Hematopoietic multipotent progenitor cell treated with erythropoietin and hydrocortisone succinate and interleukin-3 and kit ligand, for 4 days (in vitro differentiated cells): ENCODE measurements around the gene STK25.
"Not testable (repeated sequence)": the region's sequence is repeated elsewhere in the genome, so short reads cannot be mapped to it uniquely, and the experiment has no call there.

Experiments used
- DNase-seq: peaks from one replicate; pipeline ENCODE4 v3.0.0-alpha.2; 2015

The STK25 gene

GRCh38 chr2:241539616-241540374 is 31.4 kb upstream of the STK25 start:
- DNase-seq, result no peak

GRCh38 chr2:241538838-241539615 is 30.6 kb upstream of the STK25 start:
- DNase-seq, result no peak

DNA sequence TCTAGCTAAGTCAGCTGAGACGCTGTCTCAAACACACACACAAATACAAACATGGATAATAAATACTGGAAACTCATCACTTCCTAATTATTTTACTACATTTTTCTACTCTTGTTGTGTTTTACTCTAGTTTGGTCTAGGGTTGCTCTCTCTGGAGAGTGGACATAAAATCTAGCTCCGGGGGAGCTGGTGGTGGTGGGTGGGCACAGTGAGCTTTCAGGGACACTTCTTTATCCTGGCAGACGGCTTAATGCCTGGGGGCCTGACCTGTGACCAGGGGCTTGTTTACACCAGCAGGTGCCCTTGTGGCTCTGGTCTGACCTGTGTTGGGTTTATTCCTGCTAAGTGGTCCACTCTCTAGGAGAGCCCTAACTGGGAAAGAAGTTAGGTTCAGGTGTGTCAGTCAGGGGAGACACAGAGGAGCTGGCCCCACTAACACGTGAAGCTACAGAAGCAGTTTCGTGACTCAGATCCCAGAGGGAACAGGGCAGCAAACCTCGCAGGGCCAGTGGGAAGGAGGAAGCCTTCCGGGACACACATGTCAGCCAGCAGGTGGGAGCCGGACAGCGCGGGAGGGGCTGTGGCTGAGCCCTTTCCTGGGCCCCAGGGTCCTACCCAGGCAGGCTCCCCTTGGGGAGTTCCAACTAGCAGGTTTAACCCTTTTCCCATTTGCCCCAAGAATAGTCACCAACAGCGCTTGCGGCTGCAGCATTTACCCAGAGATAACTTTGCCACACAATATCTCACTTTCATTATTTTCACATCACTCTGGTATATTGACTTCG is 27.7 kb upstream of the STK25 start:
- DNase-seq, result no peak

- DNase-seq, result no peak
These were observed 26.5 kb upstream of the STK25 start for GRCh38 chr2:241534701-241535375.

DNA sequence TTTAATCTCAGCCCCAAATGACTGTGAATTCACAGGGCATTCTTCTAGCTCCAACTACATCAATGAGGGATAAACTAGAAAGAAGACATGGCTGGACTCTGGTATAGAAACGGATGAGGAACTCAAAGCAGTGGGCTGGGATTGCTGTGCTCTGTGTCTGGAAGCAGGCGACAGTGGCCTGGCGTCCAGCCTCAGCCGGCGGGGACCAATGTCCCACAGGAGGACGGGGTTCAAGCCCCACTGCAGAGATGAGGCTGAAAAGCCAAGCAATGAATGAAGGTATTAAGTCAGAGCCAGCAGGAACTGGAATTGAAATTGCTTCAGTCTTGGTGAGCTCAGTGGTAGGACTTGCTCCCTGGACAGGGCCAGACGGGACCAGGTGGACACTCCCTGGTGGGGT is 25.9 kb upstream of the STK25 start:
- no peak for DNase-seq

DNA sequence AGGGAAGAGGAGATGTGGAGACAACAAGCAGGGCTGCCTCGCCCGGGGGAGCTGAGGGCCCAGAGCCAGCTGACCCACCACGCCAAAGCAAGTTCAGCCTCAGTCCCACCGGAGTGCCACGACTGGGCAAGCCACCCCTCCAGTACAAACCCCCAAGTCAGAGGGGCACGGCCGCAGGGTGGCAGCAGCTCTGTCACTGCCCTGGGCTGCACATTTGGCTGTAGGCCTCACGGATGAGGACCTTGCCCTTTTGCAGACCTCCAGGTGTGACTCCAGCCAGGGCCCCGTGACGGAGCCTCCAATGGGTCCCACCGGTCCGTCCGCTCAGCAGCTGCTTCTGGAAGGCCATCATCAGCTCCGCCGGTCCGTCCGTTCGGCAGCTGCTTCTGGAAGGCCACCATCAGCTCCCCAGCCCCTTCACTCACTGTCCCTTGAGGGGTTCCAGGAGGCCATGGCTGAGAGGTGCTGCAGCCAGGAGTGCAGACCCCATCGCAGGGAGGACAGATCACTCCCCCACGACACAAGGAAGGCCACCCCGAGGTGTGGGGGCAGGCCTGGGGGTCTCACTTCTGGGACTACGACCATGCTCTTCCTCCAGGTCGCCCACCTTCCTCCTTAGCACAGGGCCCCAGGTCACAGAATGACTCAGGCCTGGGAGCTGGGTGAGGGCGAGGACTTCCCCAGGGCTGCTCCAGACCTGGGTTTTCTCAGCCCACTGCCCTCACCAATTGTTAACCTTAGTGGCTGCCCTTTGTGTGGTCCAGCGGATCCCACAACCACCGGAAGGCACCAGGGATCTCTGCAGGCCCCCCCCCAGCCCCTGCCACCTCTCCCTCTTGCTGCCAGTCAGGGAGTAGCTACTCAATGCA is 24.6 kb upstream of the STK25 start:
- no peak for DNase-seq

GRCh38 chr2:241532168-241532567 is 23.8 kb upstream of the STK25 start:
- DNase-seq, result no peak

GRCh38 chr2:241531161-241531722 is 22.9 kb upstream of the STK25 start:
- DNase-seq, result no peak

GRCh38 chr2:241530571-241530970 is 22.2 kb upstream of the STK25 start:
- no peak for DNase-seq

DNA sequence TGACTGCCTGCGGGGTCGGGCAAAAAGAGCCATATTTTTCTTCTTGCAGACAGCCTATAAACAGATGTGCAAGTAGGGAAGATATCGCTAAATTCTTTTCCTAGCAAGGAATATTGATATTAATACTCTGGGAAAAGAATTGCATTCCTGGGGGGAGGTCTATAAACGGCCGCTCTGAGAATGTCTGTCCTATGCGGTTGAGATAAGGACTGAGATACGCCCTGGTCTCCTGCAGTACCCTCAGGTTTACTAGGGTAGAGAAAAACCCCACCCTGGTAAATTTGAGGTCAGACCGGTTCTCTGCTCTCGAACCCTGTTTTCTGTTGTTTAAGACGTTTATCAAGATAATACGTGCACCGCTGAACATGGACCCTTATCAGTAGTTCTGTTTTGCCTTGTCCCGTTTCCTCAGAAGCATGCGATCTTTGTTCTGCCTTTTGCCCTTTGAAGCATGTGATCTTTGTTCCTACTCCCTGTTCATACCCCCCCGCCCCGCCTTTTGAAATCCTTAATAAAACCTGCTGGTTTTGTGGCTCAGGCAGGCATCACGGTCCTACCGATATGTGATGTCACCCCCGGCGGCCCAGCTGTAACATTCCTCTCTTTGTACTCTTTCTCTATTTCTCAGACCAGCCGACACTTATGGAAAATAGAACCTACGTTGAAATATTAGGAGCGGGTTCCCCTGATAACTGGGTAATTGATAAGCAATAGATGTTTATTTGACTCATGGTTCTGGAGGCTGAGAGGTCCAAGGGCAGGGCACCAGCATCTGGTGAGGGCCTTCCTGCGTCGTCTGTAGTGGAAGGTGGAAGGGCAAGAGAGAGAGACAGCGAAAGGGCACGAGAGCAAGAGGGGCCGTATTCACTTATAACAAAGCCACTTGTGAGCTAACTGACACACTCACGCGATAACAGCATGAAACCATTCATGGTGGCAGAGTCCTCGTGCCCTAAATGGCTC is 17.7 kb upstream of the STK25 start:
- DNase-seq, result not testable (repeated sequence)

DNA sequence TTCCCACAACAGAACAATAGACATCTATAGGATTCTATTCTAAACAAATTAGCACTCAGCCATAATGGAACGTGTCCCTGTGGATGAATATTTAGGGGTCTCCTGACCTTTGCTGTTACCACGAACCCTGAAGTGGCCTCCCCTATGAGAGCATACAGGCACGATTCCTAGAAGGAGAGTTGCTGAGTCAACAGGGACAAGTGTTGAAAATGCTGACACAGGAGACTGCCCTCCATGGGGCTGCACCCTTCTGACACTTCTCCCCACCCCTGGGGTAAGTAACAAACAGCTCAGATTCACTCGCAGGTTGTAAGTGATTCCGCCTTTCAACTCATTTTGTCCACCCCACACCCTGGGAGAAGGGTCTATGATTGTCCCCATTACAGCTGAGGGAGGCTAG is 14.1 kb upstream of the STK25 start:
- no peak for DNase-seq

DNA sequence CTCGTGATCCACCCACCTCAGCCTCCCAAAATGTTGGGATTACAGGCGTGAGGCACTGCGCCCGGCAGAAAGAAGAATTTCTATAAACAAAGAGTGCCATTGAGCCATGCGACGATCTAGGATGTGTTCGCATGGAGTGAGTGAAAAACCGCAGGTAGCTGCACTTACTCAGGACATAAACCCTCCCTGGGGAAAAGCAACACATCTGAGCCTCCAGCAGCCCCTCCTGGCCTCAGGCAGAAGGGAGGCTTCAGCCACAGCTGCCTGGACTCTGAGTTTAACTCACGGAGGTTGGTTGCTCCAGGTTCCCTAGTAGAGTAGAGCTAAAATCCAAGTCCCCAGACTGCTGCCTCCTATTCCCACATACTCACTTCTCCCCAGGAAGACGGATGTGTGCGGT is 11.3 kb upstream of the STK25 start:
- no peak for DNase-seq

GRCh38 chr2:241517297-241517696 is 8.9 kb upstream of the STK25 start:
- no peak for DNase-seq

GRCh38 chr2:241516520-241516965 is 8.2 kb upstream of the STK25 start:
- no peak for DNase-seq

DNA sequence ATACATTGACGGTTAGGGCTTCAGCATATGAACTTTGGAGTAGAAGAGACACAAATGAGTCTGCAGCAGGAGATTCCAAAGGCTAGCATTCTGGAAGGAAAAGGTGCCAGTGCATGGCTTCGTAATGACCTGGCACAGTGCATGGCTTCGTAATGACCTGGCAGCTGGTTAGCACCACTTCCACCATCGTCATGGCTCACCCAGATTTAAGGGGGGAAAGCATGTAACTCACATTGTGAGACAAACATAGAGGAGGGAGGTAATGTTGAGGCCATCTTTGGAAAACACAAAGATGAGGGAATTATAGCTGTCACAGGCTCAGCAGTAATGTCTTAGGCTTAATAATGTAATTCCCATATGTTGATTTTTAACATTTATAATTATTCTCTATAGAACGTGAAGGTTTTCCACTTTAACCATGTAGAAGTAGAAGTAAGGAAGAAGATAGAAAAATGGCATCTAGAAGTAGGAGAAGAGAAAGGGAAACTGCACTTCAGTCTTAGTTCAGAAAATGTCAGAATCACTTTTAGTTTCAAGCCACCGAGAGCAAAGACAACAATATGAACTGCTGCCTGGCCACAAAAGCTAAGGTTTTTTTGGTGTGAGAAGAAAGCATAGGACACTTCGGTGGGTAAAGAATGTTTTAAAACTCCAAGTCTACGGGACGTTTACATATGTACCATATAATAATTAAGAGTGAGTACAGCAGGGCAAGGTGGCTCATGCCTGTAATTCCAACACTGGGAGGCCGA is 6.8 kb upstream of the STK25 start:
- no peak for DNase-seq

GRCh38 chr2:241514553-241514952 is 6.2 kb upstream of the STK25 start:
- DNase-seq, result no peak

GRCh38 chr2:241511091-241511741 is 2.8 kb upstream of the STK25 start:
- no peak for DNase-seq

GRCh38 chr2:241509155-241509784 is 886 bp upstream of the STK25 start:
- DNase-seq, result no peak
